GM18508 (cell line): ENCODE data around the gene SLC35B1.
"Not testable (repeated sequence)": the region's sequence is repeated elsewhere in the genome, so short reads cannot be mapped to it uniquely, and the experiment has no call there.

Experiments
- ATAC-seq: cut with Tn5 transposase; IDR thresholded peaks from one replicate; pipeline ENCODE4 v1.9.1; 2021; ENCODE audit warnings: moderate number of reproducible peaks; ENCODE audit not compliant: insufficient read depth, unreplicated experiment

SLC35B1 gene

DNA sequence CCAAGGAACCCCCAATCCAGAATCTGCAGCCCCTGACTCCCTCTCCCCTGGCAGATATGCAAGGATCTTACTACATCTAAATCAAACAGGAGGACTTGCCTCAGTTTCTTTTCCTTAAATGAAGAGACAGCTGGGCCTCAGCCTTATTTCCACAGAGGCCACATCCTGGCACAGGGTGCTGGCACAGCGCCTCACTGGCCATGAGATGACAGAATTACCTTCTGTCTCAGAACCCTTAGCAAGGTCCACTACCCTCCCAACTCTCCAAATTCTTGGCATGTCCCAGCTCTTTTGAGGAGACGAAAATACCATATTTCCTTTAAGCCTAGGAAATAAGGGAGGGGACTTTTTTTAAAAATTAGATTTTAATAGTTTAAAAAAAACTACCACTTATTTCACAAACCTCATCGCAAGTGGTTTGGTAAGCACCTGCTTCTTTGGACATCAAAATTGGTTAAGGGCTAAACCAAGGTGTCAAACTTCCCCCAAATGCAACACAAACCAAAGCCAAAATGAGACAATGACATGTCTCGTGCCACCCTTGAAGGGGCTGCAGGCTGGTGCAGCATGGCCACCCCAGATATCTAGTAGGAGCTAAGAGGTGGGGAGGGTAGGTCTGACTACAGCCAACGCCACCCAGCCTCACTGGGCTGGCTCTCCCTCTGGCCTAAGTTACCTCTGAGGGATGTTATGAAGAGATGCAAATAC, 30.8 kb upstream of the SLC35B1 start:
- no peak for ATAC-seq

DNA sequence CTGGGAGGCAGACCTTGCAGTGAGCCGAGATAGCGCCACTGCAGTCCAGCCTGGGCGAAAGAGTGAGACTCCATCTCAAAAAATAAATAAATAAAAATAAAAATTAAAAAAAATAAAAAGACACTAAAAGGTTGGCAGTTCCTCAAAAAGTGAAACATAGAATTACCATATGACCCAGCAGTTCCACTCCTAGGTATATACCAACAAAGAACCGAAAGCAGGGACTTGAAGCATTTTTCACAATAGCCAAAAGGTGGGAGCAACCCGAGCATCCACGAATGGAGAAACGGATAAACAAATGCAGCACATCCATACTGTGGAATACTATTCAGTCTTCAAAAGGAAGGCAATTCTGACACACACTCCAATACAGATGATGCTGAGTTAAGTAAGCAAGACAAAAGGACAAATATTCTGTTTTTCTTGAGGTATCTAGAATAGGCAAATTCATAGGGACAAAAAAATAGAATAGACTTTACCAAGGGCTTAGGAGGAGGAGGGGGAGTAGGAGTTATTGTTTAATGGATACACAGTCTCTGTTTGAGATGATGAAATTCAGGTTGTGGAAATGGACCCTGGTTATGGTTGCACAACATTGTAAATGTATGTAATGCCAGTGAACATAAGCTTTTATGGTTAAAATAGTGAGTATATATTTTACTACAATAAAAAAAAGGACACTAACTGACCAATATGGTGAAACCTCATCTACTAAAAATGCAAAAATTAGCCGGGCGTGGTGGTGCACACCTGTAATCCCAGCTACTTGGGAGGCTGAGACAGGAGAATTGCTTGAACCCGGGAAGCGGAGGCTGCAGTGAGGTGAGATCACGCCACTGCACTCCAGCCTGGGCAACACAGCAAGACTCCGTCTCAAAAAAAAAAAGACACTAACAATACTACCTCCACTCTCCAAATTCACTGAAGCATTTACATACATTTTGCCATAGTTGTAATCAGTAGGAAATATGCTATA, 27.0 kb upstream of the SLC35B1 start:
- no peak for ATAC-seq

DNA sequence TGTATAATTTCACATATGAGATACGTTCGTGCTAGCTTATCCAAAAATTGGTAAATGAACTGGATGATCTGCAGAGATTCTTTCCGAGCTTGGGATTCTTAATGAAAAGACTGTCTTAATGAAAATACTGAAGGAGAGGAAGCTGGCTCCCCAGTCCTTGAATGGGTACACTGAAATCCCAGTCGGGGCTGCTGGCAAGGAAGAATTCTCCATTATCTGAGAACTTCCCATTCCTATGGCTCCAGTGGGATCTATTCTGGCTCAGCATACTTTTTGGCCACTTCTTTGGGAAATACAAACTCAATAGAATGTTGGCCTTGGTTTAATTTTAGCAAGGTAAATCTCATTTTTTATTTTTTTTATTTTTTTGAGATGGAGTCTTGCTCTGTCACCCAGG, 23.7 kb upstream of the SLC35B1 start:
- no peak for ATAC-seq

DNA sequence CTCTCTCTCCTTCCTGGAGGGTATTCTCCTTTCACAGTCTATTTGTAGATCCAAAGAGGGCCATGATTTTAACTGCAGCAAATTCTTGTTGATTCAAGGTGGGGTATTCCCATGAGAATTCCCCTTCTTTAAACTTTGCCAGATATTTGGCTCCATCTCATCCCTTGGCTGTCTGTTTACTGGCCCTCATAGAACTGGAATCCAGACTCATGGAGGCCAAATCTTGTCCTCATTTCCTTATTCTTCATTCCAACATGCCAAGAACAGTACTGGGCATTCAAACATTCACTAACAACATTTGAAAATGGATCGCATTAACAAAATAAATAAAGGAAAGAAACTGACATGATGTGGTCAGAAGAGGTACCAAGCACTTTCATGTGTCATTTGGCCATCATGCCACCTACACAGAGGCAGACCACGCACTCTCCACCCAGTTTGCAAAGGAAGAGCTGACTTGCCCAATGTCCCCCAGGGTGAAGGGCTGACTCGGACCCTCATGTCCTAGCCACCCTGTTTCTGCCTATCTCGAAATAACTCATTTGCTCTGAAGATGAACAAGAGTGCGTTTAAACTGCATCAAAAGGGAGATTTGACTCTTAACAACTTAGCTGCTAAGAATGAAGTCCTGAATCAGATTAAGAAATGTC, 23.1 kb upstream of the SLC35B1 start:
- no peak for ATAC-seq

DNA sequence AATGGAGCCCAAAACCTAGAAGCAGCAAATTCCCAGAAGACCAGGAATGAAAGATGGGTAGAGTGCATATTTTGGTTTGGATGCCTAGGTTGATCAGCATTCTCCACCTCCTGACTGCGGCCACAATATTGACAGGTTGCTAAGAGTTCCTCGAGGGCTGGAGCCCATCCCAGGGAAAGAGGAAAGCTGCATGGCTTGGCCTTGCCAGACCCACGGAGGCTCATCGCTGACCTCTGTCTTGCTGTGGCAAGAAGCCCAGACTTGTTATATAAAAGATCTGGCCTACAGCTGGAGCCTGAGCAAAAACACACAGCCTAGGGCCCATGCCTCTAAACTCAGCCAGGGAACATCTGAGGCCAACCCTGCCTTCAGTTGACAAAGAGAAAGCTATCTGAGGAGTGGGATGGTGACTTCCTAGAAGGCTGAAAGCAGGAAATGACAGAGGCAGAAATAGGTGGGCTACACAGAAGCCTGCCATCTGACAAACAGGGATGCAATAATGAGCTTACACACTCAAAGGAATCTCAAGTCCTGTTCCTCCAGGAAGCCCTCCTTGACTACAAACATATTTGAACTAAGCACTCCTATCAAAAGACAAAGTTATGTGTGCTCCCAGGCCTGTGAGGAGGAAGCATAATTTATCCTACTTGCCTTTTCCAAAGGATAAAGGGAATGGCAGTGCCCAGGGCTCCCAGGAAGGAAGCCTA, 22.5 kb upstream of the SLC35B1 start:
- ATAC-seq, result no peak

DNA sequence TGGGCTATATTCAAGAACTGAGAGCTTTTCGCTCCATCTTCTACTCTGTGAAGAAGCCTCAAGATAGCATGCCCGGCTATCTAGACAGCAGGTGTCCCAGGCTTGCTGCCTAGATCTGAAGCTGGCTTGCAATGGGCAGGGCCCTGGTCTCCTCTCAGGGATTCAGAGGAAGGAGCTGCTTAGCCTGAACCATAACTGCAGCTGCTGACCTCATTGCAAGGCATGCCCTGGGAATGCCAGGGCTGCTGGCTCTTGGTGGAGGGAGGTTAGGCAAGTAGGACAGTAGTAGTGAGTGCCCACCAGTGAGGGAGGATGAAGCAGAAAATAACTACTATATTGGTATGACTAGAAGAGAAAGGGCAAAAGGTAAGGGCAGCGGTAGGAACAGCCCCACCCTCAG, 21.3 kb upstream of the SLC35B1 start:
- ATAC-seq, result no peak

DNA sequence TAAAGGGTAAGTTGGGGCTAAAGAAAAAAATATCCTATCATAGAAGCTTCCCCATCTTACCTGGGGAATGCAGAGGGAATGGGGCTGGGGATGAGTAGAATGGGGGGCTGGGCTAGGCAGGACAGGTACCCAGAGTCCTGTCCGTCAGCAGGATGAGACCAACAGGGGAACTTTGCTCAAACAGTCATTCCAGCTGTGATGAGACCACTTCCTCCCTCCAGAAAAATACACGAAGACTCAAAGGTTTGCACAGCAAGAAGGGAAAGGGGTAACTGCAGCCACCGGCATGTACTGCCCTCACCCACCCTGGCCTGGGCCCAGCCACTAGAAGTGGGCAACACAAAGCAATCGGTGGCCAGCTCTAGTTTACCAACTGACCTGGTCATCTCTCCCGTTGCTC, 20.7 kb upstream of the SLC35B1 start:
- no peak for ATAC-seq

DNA sequence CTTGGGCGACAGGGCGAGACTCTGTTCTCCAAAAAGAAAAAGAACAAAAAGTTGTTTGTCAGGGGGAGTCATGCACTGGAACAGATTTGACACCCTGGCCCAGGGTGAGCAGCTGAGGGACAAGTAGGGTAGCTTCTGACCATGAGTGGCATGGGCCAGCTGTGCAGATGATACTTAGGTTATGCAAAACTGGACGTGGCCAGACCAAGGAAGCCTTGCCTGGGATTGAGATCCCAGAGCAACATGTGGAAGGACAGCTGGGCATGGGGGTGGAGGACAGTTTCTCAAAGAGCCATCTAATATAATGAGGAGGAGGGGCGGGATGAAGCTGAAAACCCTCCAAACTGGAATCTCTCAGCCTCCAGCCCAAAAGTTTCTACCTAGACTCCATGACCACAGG, 19.6 kb upstream of the SLC35B1 start:
- ATAC-seq, result no peak

DNA sequence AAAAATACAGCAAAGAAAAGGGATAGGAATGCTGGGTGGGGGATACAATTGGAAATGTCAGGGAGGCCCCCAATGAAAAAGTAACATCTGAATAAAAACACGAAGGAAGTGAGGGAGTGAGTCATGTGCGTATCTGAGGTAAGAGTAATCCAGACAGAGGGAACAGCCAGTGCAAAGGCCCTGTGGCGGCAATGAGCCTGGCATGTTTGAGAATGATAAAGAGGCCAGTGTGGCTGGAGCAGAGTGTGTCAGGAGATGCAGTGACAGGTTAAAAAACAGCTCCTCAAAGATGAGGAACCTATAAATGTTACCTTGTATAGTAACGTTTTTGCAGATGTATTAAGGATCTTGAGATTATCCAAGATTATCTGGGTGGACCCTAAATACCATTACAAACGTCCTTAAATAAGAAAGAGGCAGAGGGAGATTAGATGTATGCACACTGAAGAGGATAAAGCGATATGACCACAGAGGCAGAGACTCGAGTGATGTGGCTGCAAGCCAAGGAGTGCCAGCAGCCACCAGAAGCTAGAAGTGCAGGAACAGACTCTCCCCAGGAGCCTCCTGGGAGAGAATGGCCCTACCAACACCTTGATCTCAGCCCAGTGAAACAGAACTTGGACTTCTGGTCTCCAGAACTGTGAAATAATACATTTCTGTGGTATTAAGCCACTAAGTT, 17.8 kb upstream of the SLC35B1 start:
- no peak for ATAC-seq

DNA sequence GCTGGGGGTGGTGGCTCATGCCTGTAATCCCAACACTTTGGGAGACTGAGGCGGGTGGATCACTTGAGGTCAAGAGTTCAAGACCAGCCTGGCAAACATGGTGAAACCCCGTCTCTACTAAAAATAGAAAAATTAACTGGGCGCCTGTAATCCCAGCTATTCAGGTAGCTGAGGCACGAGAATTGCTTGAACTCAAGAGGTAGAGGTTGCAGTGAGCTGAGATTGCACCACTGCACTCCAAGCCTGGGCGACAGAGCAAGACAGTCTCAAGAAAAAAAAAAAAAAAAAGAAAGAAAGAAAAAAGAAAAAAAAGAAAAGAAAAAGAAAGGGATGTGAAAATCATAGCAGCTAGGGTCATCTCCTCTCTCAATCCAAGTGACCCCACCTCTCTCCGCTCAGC, 16.8 kb upstream of the SLC35B1 start:
- ATAC-seq, result not testable (repeated sequence)

DNA sequence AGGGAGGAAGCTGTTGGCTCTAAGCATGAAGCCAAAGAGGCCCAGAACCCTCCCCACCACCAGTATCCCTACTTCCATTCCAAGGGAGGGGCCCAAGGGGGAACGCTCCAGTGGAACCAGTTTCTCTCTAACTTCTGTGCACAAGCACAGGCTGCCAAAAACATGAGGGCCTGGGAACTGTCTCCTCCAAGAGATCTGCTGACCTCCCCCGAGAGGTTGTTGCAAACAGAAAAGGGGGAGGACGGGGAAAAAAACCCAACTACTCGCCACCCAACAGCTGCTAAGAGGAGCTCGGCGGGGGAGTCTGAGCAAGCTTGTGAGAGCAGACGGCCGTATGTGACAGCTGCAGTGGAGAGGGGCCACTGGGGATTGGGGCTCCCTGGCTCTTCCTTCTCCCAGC, 15.7 kb upstream of the SLC35B1 start:
- no peak for ATAC-seq

DNA sequence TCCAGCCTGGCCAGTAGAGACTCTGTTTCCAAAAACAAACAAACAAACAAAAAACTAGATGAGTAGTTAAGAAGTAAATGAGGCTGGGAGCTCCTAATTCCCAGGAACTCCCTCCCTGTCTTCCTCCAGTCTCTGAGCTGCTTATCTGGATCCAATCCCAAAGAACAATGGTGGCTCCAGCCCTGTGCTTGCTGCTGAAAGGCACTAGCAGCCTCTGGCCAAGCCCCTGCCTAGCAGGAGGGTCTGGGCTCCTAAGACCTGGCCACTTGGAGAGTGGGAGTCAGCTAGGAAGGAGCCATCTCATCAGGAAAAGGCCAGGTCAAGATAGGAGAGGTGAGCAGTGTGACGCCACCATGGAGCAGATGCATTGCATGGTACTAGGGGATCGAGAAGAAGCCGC, 14.3 kb upstream of the SLC35B1 start:
- ATAC-seq, result no peak

DNA sequence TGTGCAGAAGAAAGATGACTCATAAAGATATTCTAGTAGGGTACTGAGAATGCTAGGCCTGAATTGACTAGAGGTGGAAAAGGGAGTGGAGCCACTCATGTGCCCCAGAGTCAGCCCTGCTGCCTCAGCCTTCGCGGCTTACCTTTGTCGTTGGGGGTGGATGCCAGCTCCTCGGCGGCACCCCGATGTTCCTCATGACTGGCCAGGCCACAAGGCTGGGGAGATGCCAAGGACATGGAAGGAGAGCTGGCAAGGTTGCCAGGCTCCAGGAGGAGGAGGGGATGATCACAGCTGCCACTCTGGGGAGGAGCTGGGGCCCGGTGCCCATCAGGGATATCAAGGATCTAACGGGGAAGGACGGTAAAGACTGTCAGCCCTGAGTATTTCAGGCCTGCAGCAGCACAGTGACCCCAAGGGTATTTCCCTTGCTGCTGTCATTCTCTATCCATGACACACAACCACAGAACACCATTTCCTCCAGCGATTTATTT, 9.7 kb upstream of the SLC35B1 start:
- no peak for ATAC-seq

DNA sequence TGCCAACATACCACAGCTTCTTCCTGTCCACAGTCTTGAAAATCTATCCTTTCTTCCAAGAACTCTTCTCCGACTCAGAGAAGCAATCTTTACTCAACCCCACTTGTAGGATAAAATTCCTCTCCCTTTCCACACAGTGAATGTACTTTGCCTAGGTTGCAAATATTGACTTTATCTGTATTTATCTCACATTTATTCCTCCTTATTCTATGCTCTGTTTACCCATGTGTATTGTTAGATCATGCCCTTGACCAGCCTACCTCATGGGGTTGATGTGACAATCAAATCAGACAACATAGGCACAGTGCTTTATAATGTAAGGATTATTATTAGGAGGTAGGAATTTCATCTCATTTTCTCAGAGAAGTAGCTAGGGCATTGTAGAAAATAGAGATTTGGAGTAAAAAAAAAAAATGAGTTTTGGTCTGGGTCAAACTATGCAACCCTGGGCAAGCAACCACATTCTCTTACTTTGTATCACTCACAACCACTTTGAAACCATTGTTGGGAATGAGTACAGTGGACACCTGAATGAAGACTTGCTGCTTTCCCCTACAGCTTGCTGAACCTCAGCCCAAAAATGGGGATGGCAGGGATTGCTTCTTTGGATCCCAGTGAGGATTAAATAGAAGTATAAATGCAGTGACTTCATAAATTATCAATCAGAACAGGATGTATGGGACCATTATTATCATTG, 9.1 kb upstream of the SLC35B1 start:
- no peak for ATAC-seq

DNA sequence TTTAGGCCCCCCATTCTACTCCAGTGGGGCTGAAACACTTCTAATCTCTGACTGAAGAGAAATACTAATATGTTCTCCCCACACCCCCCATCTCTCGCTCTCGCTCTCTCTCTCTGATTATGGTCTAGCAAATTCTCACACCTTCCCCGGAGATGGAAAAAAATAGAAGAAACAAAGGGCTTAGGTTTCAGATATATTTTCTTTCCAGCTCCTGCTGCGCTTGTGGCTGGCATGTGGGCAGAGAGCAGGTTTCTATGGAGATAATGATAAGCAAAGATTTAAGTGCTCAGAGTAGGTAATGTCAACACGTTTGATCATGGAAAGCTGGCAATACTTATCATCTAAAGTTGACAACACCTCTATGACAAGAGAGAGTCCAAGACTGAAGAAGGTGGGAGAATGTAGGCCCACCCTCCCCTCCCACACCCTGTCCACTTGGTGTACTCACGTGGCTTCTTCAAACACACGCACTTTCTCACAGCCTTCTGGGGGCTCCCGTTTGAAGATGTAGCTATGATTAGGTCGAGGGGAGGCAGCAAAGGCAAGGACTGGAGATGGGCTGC, 8.0 kb upstream of the SLC35B1 start:
- ATAC-seq, result no peak

DNA sequence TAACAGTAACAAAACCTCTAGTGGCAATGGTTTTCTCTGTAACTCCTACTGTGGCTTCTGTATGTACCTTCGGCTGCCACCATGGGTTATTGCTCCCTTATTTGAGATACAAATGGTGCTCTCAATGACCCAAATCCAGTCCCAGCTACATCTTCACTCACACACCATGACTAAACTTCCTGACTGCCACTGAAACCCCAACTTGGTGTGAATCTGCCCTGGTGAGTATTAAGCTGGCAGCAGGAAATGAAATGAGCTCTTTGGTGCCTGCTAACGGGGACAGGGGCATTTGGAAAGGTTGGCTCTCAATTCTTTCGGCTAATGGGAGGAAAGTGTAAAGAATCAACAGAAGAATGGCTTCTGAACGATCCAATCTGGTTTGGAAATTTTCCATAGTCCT, 7.5 kb upstream of the SLC35B1 start:
- ATAC-seq, result no peak

DNA sequence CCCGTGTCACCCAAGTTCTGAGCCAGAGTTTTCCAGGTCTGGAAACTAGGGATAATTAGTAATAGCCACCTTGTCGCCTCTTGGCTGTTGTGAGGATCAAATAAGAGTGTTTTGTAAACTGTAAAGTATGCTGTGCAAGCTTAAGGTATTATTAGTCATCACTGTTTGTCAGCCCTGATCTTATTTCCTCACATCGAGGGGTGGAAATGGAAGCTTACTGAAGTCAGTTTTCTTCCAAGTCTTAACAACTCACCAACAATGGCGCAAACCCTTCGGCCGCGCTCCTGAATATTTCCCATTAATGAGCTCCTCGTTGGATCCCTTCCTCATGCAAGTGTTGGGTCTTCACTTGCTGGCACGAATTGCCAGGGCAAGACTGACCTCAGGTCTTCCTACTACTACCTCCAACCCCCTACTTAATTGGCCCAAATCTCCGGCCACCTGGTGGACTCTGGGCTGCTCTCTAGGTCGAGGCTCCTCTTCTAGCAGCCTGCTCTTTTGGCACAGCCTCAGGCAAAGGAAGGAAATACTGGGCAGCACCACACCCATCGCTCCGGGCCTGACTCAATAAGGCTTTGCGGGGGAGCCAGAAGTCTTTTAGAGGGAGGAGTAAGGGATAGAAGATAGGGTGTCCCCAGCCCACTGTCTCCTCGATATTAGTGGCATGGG, 885 bp upstream of the SLC35B1 start:
- no peak for ATAC-seq

DNA sequence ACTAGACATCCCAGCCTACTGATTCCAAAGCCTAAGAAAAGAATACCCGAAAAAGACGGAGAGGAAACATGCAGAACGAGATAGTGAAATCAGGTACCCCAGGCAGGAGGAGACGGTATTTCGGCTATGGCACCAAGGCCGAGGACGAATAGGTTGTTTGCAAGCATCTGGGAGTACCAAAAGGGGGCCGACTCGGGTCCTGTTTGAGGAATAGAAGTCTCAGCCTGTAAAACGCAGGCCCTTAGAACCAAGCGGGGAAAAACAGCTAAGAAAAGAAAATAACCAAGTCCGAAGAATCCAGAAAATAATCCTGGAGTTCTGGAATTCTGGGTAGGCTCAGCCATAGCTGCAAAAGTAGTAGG, 537 bp downstream of the SLC35B1 start:
- ATAC-seq, result no peak
